HG02610 (cell line): ENCODE results near the gene TADA2A.
"Not testable (repeated sequence)": the region's sequence is repeated elsewhere in the genome, so short reads cannot be mapped to it uniquely, and the experiment has no call there.

Source experiments
- ATAC-seq: cut with Tn5 transposase; IDR thresholded peaks from one replicate; pipeline ENCODE4 v1.9.1; 2021; ENCODE audit warnings: mild to moderate bottlenecking, moderate library complexity; ENCODE audit not compliant: unreplicated experiment

Gene TADA2A

DNA sequence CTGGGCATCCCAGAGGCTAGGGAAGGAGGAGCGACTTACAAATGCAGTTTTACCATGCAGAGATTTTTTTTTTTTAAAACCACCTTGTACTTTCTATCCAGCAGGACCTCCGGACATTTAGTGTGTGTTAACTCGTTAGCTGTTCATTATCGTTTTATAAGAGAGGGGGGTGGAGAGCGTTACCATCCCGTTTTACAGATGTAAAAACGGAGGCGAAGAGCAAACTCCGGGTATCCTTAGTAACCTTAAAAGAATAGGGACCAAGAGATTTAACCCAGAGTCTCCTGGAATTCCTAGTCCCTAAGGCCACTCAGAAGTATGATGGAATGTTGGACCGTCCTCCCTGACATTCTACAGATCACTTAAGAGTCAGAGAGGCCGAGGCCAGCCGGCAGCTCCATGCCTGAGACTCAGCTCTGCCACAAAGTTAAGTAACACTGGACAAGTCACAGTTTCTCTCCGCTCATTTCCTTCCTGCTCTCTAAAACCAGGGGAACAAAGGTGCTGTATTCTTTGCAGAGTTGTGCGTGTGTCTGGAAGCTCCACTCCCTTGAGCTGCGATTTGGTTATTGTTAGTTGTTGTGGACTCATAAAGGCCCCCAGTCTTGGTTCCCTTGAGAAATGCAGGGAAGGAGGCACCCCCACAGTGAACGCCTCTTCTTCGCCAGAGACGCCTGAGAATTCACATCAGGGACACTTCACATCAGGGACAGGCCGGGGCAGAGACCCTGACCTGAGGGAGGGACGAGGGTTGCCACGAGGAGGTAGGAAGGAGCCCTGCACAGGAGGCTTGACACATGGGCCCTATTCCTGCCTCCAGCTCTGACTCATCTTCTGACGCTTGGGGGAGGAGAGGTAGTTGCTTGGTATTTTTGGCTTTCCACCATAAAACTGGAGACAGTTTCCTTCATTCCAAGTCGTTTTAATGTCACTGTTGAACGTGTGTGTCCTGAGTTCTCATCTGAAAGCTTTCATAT is 84.2 kb downstream of the TADA2A start:
- ATAC-seq: no peak

DNA sequence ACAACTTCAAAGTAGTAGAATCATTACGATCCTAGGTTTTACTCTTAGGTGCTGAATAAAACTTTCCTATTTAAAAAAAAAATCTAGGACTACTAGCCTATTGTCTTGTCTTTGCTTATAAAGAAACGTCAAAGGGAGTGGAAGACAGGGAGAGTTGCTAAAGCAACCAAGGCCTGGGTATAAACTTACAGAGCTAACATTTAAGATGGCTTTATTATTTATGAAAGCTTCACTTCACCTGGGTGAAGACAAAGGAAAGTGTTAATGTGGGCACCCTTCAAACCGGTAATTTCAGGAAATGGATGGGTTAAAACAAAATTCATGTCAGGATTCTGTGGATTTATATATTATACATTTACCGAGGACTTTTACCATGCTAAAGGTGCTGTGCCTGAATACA is 85.5 kb downstream of the TADA2A start:
- ATAC-seq: no peak

DNA sequence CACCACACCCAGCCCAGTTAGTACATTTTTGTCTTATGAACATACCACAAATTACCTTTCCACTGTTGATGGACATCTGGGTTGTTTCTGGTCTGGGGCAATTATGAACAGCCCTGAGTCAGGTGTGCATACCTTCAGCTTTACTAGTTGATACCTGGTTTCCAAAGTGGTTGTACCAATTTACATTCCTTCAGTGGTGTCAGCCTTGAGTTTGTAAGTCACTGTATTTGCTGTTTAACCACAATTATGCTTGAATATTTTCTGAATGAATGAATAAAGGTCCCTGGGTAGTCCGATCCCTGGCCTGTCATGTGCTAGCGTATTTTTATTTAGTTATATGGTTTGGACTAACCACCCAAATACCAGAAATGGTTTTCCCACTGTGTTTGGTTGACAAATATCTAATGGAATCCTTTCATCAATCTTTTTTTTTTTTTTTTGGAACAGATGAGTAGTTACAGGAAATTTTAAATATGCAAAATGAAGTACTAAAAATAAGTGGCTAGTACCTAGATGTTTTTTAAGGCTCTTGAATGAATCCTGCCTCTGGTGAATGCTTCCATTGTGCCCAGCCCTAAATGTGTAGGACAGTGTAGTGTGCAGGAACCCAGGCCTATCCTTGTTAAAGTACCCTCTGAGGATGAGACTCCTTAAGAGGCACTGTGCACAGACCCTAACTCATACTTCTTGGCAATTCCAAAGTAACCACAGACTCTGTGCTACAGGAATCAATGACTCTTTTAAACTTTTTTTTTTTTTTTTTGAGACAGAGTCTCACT is 86.8 kb downstream of the TADA2A start:
- no peak for ATAC-seq

DNA sequence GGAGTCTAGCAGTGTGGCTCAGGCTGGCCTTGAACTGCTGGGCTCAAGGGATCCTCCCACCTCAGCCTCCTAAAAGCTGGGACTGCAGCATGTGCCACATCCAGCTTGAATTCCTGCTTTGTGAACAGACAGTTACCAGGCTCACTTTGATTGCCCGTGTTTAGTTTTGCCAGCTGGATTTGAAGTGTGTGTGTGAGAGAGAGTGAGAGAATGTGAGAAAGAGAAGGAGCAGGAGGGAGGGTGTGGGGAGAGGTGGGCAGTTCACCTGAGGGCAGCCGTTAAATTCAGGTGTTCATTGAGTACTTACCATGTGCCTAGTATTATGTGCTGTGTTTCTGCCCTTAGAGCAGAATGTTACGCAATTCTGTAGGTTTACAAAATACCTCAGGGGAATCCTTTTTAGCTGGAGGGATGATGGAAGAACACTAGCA is 87.7 kb downstream of the TADA2A start:
- no peak for ATAC-seq

DNA sequence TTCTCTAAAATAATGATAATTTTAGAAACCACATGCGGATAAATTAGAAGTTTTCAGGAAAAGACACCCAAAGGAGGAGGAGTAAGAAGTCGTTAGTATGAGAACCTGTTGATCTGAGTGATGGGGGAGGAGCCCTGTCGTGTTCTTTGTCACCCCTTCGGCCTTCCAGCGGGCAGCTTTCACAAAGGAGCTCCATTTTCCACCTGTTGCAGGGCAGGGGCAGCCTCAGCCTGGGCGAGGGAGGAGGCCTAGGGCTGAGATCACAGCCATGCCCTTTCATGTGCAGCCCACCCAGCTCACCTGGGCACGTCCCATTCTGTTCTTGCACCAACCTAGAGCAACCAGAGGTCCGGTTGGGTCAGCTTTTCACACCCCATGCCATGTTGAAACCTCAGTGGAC is 88.3 kb downstream of the TADA2A start:
- no peak for ATAC-seq

DNA sequence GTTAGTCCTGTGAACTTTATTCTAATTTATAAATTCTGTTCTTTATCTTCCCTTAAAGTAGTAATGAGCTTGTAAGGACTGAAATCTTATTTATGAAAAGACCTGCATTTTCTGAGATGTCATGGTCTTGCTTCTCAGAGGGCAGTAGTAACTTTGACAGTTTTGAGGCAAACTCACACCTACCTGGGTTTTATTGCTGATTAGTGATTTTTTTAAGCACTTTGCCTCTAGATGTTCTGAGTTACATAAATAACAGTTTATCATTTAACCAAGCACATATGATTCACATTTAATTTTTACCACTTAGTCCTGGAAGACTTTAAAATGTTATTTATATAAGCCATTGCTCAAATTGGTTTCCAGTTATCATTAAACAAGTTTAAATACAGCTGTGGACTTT is 93.7 kb downstream of the TADA2A start:
- ATAC-seq: no peak

DNA sequence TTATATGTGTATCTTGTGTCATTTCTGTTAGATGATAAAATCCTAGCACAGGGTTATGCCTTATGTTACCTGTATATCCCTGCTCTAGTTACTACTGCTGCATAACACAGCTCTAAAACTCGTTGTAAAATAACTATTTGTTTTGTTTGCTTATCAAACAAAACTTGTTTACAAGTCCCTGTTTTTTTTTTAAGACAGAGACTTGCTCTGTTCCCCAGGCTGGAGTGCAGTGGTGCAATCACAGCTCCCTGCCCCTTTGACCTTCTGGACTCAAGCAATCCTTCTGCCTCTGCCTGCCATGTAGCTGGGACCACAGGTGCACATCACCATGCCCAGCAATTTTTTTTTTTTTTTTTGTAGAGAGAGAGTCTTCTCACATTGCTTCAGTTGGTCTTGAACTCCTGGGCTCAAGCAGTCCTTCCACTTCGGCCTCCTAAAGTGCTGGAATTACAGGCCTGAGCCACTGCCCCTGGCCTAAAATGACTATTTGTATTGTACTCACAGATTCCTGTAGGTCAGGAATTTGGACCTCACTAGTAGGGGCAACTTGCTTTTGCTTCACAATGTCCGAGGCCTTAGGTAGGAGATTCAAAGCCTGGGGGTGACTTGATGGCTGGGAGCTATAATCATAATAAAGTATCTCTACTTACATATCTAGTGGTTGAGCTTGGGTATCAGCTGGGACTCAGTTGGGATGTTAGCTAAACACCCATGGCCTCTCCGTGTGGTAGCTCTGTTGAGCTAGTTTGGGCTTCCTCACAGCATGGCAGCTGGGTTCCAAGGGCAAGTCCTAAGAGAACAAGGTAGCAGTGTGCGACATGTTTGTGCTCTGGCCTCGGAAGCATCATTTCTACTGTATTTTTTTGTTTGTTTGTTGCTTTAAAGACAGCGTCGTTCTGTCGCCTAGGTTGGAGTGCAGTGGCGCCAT is 95.6 kb downstream of the TADA2A start:
- no peak for ATAC-seq

DNA sequence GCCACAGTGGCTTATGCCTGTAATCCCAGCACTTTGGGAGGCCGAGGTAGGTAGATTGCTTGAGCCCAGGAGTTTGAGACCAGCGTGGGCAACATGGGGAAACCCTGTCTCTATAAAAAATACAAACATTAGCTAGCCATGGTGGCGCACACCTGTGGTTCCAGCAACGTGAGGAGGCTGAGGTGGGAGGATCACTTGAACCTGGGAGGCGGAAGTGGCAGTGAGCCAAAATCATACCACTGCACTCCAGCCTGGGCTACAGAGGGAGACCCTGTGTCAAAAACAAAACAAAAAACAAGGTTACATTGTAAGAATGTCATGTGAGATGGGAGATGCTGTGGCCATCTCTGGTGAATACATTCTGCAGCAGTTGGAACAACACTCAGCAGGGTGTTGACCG is 96.5 kb downstream of the TADA2A start:
- no peak for ATAC-seq

DNA sequence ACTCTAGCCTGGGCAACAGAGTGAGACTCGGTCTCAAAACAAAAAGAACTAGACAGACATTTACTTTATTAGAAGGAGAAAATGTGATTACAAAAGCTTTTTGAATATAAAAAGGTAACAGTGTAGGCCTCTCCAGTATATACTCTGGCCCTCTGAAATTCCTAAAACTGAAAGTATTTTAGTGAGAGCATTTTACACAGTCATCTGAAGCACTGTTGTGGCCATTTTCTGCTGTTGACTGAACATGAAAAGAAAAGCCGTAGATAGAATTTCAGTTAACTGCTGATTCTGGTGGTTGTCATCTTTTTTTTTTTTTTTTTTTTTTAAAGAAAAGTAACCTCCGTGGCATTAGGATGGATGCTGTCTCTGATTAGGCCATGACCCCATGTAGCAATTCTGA is 98.6 kb downstream of the TADA2A start:
- ATAC-seq: no peak

DNA sequence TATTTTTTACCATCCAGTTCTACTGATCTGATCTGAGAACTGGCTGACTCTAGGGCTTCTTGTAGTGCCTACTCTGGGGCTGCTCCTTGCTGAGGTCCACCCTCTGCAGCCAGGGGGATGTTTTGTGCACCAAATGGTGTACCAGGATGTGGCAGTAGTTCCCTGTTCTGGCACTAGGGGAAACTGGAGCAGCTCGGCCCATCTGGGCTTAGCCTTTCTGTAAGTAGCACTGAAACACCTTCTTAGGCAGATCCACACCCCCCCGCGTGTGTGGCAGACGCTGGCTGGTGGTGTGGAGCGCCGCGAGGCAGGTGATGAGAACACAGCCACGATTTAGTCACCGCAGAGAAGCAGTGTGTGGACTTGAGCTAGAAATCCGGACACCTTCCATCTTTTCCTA is 100.0 kb downstream of the TADA2A start:
- ATAC-seq: no peak

DNA sequence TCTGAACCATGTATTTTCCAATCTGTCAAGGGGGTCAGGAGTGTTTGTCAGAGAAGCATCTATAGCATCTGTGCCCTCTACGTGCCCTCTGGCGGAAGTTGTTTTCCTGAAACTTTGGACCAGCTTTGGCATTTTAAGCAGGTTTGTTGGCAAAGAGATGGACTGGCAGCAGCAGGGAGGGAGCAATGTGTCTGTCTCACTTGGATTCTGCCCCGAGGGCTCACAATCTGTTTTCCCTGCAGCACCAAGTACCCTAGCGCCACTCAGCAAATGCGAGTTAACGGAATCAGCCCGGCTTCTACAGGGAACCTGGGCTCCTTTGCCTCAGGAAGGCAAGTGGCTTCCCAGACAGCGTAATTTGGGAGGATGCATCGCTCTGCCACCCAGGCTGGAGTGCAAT is 100.4 kb downstream of the TADA2A start:
- ATAC-seq: no peak

DNA sequence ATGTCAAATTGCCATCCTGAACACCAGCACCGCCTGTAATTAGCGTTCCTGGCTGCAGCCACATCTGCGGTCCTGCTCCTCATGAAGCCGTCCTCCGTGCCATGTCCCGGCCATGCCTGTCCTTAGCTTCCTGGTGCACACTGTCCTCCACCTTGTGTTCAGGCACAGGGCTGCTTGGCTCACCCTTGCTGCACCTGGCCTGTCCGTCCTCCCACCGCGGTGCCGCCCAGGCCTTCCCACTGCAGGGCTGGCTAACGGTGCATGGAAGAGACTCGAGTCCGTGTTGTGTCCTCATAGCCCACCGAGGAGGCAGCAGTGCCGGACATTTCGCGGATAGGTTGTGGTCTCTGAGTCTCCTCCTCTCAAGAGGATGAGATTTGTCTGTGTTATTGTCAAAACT is 103.4 kb downstream of the TADA2A start:
- ATAC-seq: no peak

DNA sequence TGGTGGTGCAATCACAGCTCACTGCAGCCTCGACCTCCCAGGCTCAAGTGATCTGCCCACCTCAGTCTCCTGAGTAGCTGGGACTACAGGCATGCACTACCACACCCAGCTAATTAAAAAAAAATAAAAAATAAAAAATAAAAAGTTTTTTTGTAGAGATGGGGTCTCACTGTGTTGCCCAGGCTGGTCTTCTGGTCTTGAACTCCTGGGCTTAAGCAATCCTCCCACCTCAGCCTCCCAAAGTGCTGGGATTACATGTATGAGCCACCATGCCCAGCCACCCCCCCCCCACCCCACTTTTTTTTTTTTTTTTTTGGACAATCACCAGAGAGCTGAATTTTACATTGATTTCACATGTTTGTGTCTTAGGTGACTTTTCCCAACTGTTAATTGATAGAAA is 105.0 kb downstream of the TADA2A start:
- ATAC-seq: not testable (repeated sequence)

DNA sequence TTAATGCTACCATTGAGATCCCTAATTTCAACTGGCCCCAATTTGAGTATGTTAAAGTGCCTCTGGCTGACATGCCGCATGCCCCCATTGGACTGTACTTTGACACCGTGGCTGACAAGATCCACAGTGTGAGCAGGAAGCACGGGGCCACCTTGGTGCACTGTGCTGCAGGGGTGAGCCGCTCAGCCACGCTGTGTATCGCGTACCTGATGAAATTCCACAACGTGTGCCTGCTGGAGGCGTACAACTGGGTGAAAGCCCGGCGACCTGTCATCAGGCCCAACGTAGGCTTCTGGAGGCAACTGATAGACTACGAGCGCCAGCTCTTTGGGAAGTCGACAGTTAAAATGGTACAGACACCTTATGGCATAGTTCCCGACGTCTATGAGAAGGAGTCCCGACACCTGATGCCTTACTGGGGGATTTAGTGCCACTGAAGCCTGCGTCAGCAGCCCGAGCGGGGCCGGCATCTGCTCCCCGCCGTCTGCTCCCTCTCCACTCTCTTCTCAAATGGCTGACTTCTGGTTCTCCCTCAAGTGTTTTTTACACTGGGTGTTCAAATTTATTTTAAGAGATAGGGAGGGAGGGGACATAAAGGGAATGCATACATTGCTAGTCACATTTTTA is 105.9 kb downstream of the TADA2A start:
- no peak for ATAC-seq

DNA sequence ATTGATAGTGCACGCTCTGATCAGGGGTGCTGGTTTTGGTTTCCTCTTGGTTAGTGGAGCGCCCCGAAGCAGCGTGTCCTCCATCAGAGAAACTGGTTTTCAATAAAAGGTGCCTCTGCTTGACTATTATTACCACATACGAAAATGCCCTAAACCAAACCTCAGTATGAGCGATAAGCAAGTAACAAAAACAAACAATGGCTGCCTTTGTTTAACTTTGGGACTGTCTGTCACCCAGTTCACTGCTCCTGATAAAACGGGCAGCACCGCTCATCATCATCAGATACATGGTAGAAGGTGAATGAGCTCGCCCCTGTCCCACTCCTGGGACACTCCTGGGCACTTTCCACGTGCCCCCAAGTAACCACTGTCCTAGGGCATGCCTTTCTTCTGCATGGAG is 107.0 kb downstream of the TADA2A start:
- ATAC-seq: no peak

DNA sequence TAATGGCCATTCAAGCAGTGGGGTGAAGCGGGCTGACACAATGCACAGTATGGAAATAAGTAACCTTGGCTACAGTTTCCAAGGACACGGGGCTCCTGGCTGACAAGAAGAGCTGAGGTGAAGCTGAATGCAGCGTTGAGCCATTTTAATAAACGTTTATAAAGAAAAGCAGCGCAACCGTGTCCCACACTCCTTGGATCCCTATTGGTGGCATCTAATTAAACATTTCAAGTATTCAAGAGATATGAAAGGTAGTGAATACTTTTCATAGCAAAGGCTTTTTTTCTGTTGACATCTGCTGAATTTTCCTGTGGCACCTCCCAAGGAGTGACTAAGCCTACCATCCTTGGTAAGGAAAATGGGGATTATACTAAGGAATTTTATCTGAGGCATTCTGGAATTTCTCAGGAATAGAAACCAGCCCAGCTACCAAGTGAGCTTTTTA is 109.5 kb downstream of the TADA2A start:
- no peak for ATAC-seq

DNA sequence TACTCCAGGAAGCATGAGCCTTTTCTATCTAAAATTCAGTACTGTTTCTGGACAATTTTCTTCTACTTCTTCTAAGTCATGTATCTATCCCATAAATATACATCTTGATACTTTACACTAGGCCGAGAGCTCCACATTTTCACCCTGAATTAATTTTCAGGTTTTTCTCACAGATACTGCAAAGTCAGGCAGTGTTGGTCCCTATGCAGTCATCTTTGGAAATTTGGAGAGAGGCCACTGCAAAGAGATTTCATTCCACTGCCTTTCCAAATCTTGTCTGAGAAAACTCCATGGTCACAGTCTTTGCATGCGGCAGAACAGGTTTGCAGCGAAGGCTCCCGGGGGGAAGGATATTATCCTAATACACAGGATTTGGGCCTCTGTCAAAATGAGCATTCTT is 111.2 kb downstream of the TADA2A start:
- no peak for ATAC-seq

DNA sequence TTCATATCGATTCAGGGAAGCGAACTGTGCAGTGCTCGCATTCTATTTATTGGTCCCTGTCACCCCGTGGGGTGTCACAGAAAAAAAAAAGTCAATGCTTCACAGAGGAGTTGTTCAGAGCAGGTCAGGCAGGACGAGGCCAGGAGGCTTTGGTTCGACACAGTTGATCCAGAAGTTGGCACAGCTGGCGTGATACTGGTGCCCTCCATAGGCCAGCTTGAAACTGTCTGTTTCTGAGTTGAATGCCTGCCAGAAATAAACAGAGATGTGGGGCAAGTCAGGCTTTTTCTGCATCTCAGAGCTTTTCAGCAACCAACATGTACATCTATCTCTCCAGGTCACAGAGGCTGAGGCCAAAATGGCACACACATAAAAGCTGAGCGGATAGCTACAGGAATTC is 112.1 kb downstream of the TADA2A start:
- no peak for ATAC-seq

DNA sequence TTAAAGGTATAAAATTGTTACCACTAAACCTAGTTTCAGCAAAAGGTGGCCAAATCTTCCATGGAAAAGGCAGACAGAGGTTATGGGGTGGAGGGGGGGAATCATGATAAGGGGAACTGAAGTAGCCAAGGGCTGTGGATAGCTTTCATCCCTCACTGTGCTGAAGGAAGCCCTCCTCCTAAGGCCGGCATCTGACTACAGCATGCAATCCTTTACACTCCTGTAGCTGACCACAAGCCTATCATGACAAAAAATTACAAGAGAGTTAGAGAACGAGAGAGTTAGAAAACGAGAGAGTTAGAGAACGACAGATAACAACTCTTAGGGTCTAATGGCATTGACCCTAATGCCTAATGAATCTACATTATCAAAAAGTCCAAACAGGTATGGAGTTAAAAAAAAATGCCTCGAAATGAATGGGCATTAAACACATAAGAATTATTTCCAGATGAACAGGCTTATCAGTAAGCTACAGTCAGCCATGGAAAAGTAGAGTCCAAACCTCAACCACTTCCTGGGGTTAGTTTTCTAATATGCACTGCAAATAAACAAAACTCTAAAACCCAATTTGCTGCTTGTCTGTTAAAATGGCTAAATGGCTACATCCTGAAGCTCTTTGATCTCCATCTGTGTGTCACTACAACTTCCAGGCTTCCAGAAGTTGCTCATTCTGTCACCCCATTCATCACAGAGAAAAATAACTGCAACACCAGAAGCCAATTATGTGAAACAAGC is 112.7 kb downstream of the TADA2A start:
- ATAC-seq: no peak

DNA sequence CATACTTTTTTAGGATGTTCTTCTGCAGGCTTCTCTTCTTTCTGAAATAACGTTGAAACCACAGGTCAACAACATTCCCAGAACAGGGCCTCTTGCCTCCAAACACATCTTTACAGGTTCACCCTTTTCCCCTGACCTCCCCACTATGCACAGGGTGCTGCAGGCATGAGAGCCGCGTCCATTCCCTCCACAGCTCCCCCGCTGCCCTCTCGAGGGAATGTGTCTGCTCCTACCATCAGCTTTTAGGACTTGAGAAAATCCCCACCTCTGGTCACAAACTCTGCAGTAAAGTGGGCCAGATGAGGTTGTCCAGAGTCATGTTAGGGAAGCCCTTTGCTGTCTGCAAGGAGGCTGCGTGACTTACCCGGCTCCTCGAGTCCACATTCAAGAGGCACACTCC is 113.5 kb downstream of the TADA2A start:
- ATAC-seq: no peak
